PC-3 (cell line): ENCODE data around the gene OR10R2.

Experiments used
- EZH2 ChIP-seq: fragments of 300-600 bp; sonication (generic); IDR thresholded peaks from one replicate; pipeline ENCODE4 v1.6.1; 2017; ENCODE audit warnings: antibody characterized with exemption, mild to moderate bottlenecking, low read length; ENCODE audit not compliant: unreplicated experiment
- TF ChIP-seq, protein P1 (sequence below): fragments of 300-600 bp; sonication (generic); conservative IDR thresholded peaks from 2 replicates; pipeline ENCODE4 v1.5.1; 2017; ENCODE audit warnings: antibody characterized with exemption, low read depth, mild to moderate bottlenecking, low read length

- TF ChIP-seq, protein P1, sequence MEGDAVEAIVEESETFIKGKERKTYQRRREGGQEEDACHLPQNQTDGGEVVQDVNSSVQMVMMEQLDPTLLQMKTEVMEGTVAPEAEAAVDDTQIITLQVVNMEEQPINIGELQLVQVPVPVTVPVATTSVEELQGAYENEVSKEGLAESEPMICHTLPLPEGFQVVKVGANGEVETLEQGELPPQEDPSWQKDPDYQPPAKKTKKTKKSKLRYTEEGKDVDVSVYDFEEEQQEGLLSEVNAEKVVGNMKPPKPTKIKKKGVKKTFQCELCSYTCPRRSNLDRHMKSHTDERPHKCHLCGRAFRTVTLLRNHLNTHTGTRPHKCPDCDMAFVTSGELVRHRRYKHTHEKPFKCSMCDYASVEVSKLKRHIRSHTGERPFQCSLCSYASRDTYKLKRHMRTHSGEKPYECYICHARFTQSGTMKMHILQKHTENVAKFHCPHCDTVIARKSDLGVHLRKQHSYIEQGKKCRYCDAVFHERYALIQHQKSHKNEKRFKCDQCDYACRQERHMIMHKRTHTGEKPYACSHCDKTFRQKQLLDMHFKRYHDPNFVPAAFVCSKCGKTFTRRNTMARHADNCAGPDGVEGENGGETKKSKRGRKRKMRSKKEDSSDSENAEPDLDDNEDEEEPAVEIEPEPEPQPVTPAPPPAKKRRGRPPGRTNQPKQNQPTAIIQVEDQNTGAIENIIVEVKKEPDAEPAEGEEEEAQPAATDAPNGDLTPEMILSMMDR, result no peak
- TF ChIP-seq EZH2, result no peak
Observed at GRCh38 chr1:158494796-158495195, 22.8 kb downstream of the OR10R2 start.
